ENCODE data around the gene OR7G1. TPM values are rescaled to one million over a fixed set of nuclear protein-coding genes. Genes with fewer than 3 reads are reported as not detected.

Gene OR7G1
- total and polyA plus RNA-seq, 2 experiments from 2014 or later: not detected

GRCh38 chr19:9155591-9155990 lies 40.0 kb upstream of the OR7G1 start:
- peaks cover 4% of the 10 kb centered on the region for H3K9me3 ChIP-seq (ENCODE audit: low read depth)
- no peaks in the 10 kb centered on the region for H3K4me1 ChIP-seq (ENCODE audit: low read depth)
- DNase-seq (ENCODE audit: low read depth in 1 of 2, low spot score in 1 of 2): no peak
- H3K27me3 ChIP-seq: no peaks in the 10 kb centered on the region
- no peak overlapping the region for H3K27ac ChIP-seq
- no peak overlapping the region for H3K4me3 ChIP-seq
- peaks cover 32% of the 10 kb centered on the region for H3K36me3 ChIP-seq
- TF ChIP-seq CTCF (IDR thresholded peaks at IDR 0.05; ENCODE audit: low read depth, low read length): no peak

DNA sequence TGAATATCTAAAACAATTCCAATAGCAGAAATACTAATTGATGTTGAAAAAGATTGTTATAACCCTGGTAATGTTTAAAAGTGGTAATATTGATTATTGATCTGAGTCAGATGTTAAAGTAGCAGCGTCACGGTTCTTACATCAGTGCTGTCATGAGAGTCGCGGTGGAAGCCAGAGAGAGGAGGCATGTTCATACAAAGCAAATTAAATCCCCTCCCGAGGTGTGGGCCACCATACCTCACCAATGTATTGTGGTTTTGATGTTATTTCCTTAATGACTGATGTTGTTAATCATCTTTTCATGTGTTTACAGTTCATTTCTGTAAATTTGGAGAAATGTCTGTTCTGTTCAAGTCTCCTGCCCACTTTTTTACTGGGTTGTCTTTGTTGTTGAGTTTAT lies 35.8 kb upstream of the OR7G1 start:
- no peak for DNase-seq (ENCODE audit: low read depth in 1 of 2, low spot score in 1 of 2)
- no peak overlapping the region for H3K4me3 ChIP-seq
- no peak for TF ChIP-seq CTCF (IDR thresholded peaks at IDR 0.05; ENCODE audit: low read depth, low read length)
- no peak overlapping the region for H3K27ac ChIP-seq
- no peaks in the 10 kb centered on the region for H3K36me3 ChIP-seq
- H3K4me1 ChIP-seq (ENCODE audit: low read depth): no peaks in the 10 kb centered on the region
- H3K27me3 ChIP-seq: no peaks in the 10 kb centered on the region
- no peaks in the 10 kb centered on the region for H3K9me3 ChIP-seq (ENCODE audit: low read depth)

DNA sequence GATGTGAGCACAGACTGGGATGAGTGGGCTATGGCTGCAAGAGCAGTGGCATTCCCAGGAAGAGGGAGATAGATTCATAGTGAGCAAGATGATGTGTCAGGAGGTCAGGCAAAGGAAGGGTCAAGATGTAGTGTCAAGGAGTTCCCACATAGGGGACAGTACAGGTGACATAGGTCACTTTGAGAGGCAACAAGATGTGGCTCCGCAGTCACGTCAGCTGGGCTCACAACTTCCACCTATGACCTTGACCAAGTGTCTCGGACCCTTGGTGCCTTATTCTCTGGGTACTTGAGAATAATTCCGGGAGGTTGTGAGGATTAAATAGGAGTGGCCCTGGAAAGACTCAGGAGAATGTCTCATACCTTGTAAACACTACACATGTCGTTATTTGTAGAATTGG lies 35.1 kb upstream of the OR7G1 start:
- Histone ChIP-seq H3K27me3 (no peaks in the 10 kb centered on the region), H3K9me3 (ENCODE audit: low read depth) (no peaks in the 10 kb centered on the region), H3K36me3 (no peaks in the 10 kb centered on the region), H3K27ac (no peak overlapping the region), H3K4me3 (no peak overlapping the region), H3K4me1 (ENCODE audit: low read depth) (no peaks in the 10 kb centered on the region)
- TF ChIP-seq CTCF (IDR thresholded peaks at IDR 0.05; ENCODE audit: low read depth, low read length): no peak
- DNase-seq (ENCODE audit: low read depth in 1 of 2, low spot score in 1 of 2): no peak

- H3K27me3 ChIP-seq: no peaks in the 10 kb centered on the region
- H3K9me3 ChIP-seq (ENCODE audit: low read depth): no peaks in the 10 kb centered on the region
- H3K4me3 ChIP-seq: no peak overlapping the region
- TF ChIP-seq CTCF (IDR thresholded peaks at IDR 0.05; ENCODE audit: low read depth, low read length): no peak
- no peak overlapping the region for H3K27ac ChIP-seq
- H3K4me1 ChIP-seq (ENCODE audit: low read depth): no peaks in the 10 kb centered on the region
- no peaks in the 10 kb centered on the region for H3K36me3 ChIP-seq
- DNase-seq (ENCODE audit: low read depth in 1 of 2, low spot score in 1 of 2): no peak
Observed at GRCh38 chr19:9149997-9150396, 34.4 kb upstream of the OR7G1 start.

GRCh38 chr19:9148697-9149096 lies 33.1 kb upstream of the OR7G1 start:
- TF ChIP-seq CTCF (IDR thresholded peaks at IDR 0.05; ENCODE audit: low read depth, low read length): no peak

GRCh38 chr19:9146882-9147281 lies 31.3 kb upstream of the OR7G1 start:
- H3K9me3 ChIP-seq (ENCODE audit: low read depth): no peaks in the 10 kb centered on the region
- TF ChIP-seq CTCF (IDR thresholded peaks at IDR 0.05; ENCODE audit: low read depth, low read length): no peak
- peaks cover 6% of the 10 kb centered on the region for H3K36me3 ChIP-seq

More at GRCh38 chr19:9148697-9149096, 33.1 kb upstream of the OR7G1 start:
- H3K27me3 ChIP-seq: no peaks in the 10 kb centered on the region
- H3K4me1 ChIP-seq (ENCODE audit: low read depth): no peaks in the 10 kb centered on the region
- no peaks in the 10 kb centered on the region for H3K36me3 ChIP-seq
- H3K9me3 ChIP-seq (ENCODE audit: low read depth): no peaks in the 10 kb centered on the region
- no peak overlapping the region for H3K4me3 ChIP-seq
- DNase-seq (ENCODE audit: low read depth in 1 of 2, low spot score in 1 of 2): no peak
- H3K27ac ChIP-seq: no peak overlapping the region

More at GRCh38 chr19:9146882-9147281, 31.3 kb upstream of the OR7G1 start:
- H3K4me3 ChIP-seq: no peak overlapping the region
- H3K27me3 ChIP-seq: no peaks in the 10 kb centered on the region
- no peaks in the 10 kb centered on the region for H3K4me1 ChIP-seq (ENCODE audit: low read depth)
- DNase-seq (ENCODE audit: low read depth in 1 of 2, low spot score in 1 of 2): no peak
- no peak overlapping the region for H3K27ac ChIP-seq
